ENCODE data around the gene RSPO1. TPM values are rescaled to one million over a fixed set of nuclear protein-coding genes. Genes with fewer than 3 reads are reported as not detected.
A peak's percentile ranks its signal among the peaks of the same experiment; 100 is the strongest.

RSPO1 gene
- total and polyA plus RNA-seq, 4 donors = 0.06 to 0.14 (median 0.08) TPM; not detected in 1

- no peak for TF ChIP-seq ATF3 (IDR thresholded peaks at IDR 0.05)
- TF ChIP-seq TAF1 (conservative IDR thresholded peaks at IDR 0.05) = no peak
- TF ChIP-seq GABPA (IDR thresholded peaks at IDR 0.05 in 1 of 2, conservative IDR thresholded peaks at IDR 0.05 in 1 of 2) = no peak
Observed at GRCh38 chr1:37602750-37603694, 31.7 kb downstream of the RSPO1 start (continued).

- no peak overlapping the region for H3K27ac ChIP-seq (ENCODE audit: low read depth in 1 of 2, low read length in 2 of 2)
- no peak overlapping the region for H3K4me3 ChIP-seq (ENCODE audit: low read depth in 1 of 3, low read length in 3 of 3)
- TF ChIP-seq SP1 (IDR thresholded peaks at IDR 0.05) = no peak
- peaks cover 0 to 3% (median 1%) of the 10 kb centered on the region in 4 donors for H3K4me1 ChIP-seq (ENCODE audit: control insufficient read depth in 4 of 4, insufficient read depth in 4 of 4, low read length in 3 of 4)
- H3K27me3 ChIP-seq (ENCODE audit: control insufficient read depth in 4 of 4, insufficient read depth in 4 of 4, low read length in 3 of 4) = no peaks in the 10 kb centered on the region
- no peak for DNase-seq (ENCODE audit: low spot score)
- no peaks in the 10 kb centered on the region for H3K9me3 ChIP-seq (ENCODE audit: control insufficient read depth in 4 of 4, low read length in 3 of 4)
- H3K9ac ChIP-seq (ENCODE audit: low read depth in 1 of 2, low read length in 2 of 2) = no peak overlapping the region
- no peaks in the 10 kb centered on the region for H3K36me3 ChIP-seq (ENCODE audit: control insufficient read depth in 4 of 4, insufficient read depth in 3 of 4, low read depth in 1 of 4, low read length in 3 of 4)
Observed at GRCh38 chr1:37601441-37601840, 33.3 kb downstream of the RSPO1 start.

- Histone ChIP-seq H3K4me3 (ENCODE audit: low read depth in 1 of 3, low read length in 3 of 3) (no peak overlapping the region), H3K9ac (ENCODE audit: low read depth in 1 of 2, low read length in 2 of 2) (no peak overlapping the region), H3K36me3 (ENCODE audit: control insufficient read depth in 4 of 4, insufficient read depth in 3 of 4, low read depth in 1 of 4, low read length in 3 of 4) (no peaks in the 10 kb centered on the region), H3K4me1 (ENCODE audit: control insufficient read depth in 4 of 4, insufficient read depth in 4 of 4, low read length in 3 of 4) (peaks cover 3 to 13% (median 7%) of the 10 kb centered on the region in 4 donors), H3K27me3 (ENCODE audit: control insufficient read depth in 4 of 4, insufficient read depth in 4 of 4, low read length in 3 of 4) (no peaks in the 10 kb centered on the region), H3K9me3 (ENCODE audit: control insufficient read depth in 4 of 4, low read length in 3 of 4) (no peaks in the 10 kb centered on the region), H3K27ac (ENCODE audit: low read depth in 1 of 2, low read length in 2 of 2) (no peak overlapping the region)
- DNase-seq (ENCODE audit: low spot score) = no peak
- WGBS = 74% methylated on average over 5 of the region's 5 CpGs
- TF ChIP-seq RXRA (IDR thresholded peaks at IDR 0.05) (peak in 1 of 2 donors; percentile 30), FOXA2 (IDR thresholded peaks at IDR 0.05) (no peak)
Observed at GRCh38 chr1:37599940-37600339, 34.8 kb downstream of the RSPO1 start.

- H3K27ac ChIP-seq (ENCODE audit: low read depth in 1 of 2, low read length in 2 of 2) = peak overlapping the region; percentile 72 to 84
- no peak for TF ChIP-seq FOXA2 (IDR thresholded peaks at IDR 0.05)
- peak in 1 of 2 donors; percentile 2 for TF ChIP-seq RAD21 (IDR thresholded peaks at IDR 0.05)
- TF ChIP-seq ATF3 (IDR thresholded peaks at IDR 0.05) = no peak
- TF ChIP-seq EGR1 (IDR thresholded peaks at IDR 0.05; ENCODE audit: low read depth in 2 of 2) = no peak
- no peak for TF ChIP-seq CTCF (IDR thresholded peaks at IDR 0.05; ENCODE audit: low read depth, low read length, missing input control)
- no peak for TF ChIP-seq JUND (IDR thresholded peaks at IDR 0.05)
- TF ChIP-seq REST (IDR thresholded peaks at IDR 0.05) = no peak
- no peak for TF ChIP-seq MAX (IDR thresholded peaks at IDR 0.05)
- TF ChIP-seq SP1 (IDR thresholded peaks at IDR 0.05) = no peak
- no peak for TF ChIP-seq HNF4A (conservative IDR thresholded peaks at IDR 0.05)
- peak in 1 of 2 donors; percentile 13 for TF ChIP-seq GABPA (IDR thresholded peaks at IDR 0.05 in 1 of 2, conservative IDR thresholded peaks at IDR 0.05 in 1 of 2)
- no peak for TF ChIP-seq RXRA (IDR thresholded peaks at IDR 0.05)
- no peak for TF ChIP-seq YY1 (IDR thresholded peaks at IDR 0.05)
- H3K9ac ChIP-seq (ENCODE audit: low read depth in 1 of 2, low read length in 2 of 2) = peak overlapping the region in 1 of 2 donors; percentile 32
- no peak for DNase-seq (ENCODE audit: low spot score)
- WGBS = 2% methylated on average over 3 of the region's 3 CpGs
- H3K36me3 ChIP-seq (ENCODE audit: control insufficient read depth in 4 of 4, insufficient read depth in 3 of 4, low read depth in 1 of 4, low read length in 3 of 4) = peaks cover 0 to 15% (median 10%) of the 10 kb centered on the region in 4 donors
- H3K27me3 ChIP-seq (ENCODE audit: control insufficient read depth in 4 of 4, insufficient read depth in 4 of 4, low read length in 3 of 4) = no peaks in the 10 kb centered on the region
- peak overlapping the region; percentile 75 to 100 (median 97) for H3K4me3 ChIP-seq (ENCODE audit: low read depth in 1 of 3, low read length in 3 of 3)
- peaks cover 4 to 19% (median 18%) of the 10 kb centered on the region in 4 donors for H3K4me1 ChIP-seq (ENCODE audit: control insufficient read depth in 4 of 4, insufficient read depth in 4 of 4, low read length in 3 of 4)
- H3K9me3 ChIP-seq (ENCODE audit: control insufficient read depth in 4 of 4, low read length in 3 of 4) = no peaks in the 10 kb centered on the region
Observed at GRCh38 chr1:37596182-37596667, 38.5 kb downstream of the RSPO1 start.

All from liver (tissue), 9 donors.